MM.1S (cell line): ENCODE measurements around the gene MYOC.

ENCODE experiments used
- DNase-seq: peaks from one replicate; pipeline ENCODE4 v3.0.0-alpha.2; 2015
- H2AFZ ChIP-seq: fragments of 300-600 bp; sonication (generic); 2 replicates; pipeline ENCODE4 v1.6.0; 2016; ENCODE audit warnings: antibody characterized with exemption, low read length
- H3F3A ChIP-seq: fragments of 300-600 bp; sonication (generic); 2 replicates; pipeline ENCODE4 v1.6.1; 2016; ENCODE audit warnings: mild to moderate bottlenecking, antibody characterized with exemption, low read length, moderate library complexity, mixed read lengths; ENCODE audit not compliant: insufficient read depth
- H3K27ac ChIP-seq: fragments of 300-600 bp; sonication (generic); 2 replicates; pipeline ENCODE4 v1.5.1; 2016; ENCODE audit warnings: mild to moderate bottlenecking, low read length
- H3K27me3 ChIP-seq: fragments of 300-600 bp; sonication (generic); replicated peaks from 2 replicates; pipeline ENCODE4 v1.6.0; 2016; ENCODE audit warnings: low read length; ENCODE audit not compliant: insufficient read depth
- H3K36me3 ChIP-seq: fragments of 300-600 bp; sonication (generic); replicated peaks from 2 replicates; pipeline ENCODE4 v1.6.1; 2016; ENCODE audit warnings: mild to moderate bottlenecking, low read length, mixed read lengths; ENCODE audit not compliant: insufficient read depth
- H3K4me1 ChIP-seq: fragments of 300-600 bp; sonication (generic); 2 replicates; pipeline ENCODE4 v1.6.1; 2016; ENCODE audit warnings: low read length, mixed read lengths
- H3K4me2 ChIP-seq: fragments of 300-600 bp; sonication (generic); 2 replicates; pipeline ENCODE4 v1.6.0; 2016; ENCODE audit warnings: low read depth, low read length
- H3K4me3 ChIP-seq: fragments of 300-600 bp; sonication (generic); 2 replicates; pipeline ENCODE4 v1.5.1; 2016; ENCODE audit warnings: low read length, mixed read lengths
- H3K79me2 ChIP-seq: fragments of 300-600 bp; sonication (generic); 2 replicates; pipeline ENCODE4 v1.6.1; 2016; ENCODE audit warnings: mixed run types, low read length, mixed read lengths
- H3K9ac ChIP-seq: fragments of 300-600 bp; sonication (generic); 2 replicates; pipeline ENCODE4 v1.6.1; 2016; ENCODE audit warnings: low read length, mixed read lengths
- H3K9me2 ChIP-seq: fragments of 300-600 bp; sonication (generic); replicated peaks from 2 replicates; pipeline ENCODE4 v1.6.1; 2016; ENCODE audit warnings: mild to moderate bottlenecking, low read length, mixed read lengths; ENCODE audit not compliant: insufficient read depth
- H3K9me3 ChIP-seq: fragments of 300-600 bp; sonication (generic); replicated peaks from 2 replicates; pipeline ENCODE4 v1.6.1; 2016; ENCODE audit warnings: mild to moderate bottlenecking, low read length, mixed read lengths; ENCODE audit not compliant: insufficient read depth
- H4K20me1 ChIP-seq: fragments of 300-600 bp; sonication (generic); 2 replicates; pipeline ENCODE4 v1.6.1; 2016; ENCODE audit warnings: mild to moderate bottlenecking, low read length, moderate library complexity, mixed read lengths; ENCODE audit not compliant: insufficient read depth
- CTCF ChIP-seq: fragments of 300-600 bp; sonication (generic); IDR thresholded peaks from 2 replicates; pipeline ENCODE4 v1.5.1; 2016; ENCODE audit warnings: antibody characterized with exemption, low read length, mixed read lengths
- EZH2 ChIP-seq: fragments of 300-600 bp; sonication (generic); optimal IDR thresholded peaks from 2 replicates; pipeline ENCODE3; 2017; ENCODE audit warnings: low read depth, mild to moderate bottlenecking, antibody characterized with exemption, low read length, mixed read lengths
- EZH2phosphoT487 ChIP-seq: fragments of 300-600 bp; sonication (generic); IDR thresholded peaks from 2 replicates; pipeline ENCODE4 v1.6.1; 2018; ENCODE audit warnings: antibody characterized with exemption, low read length

The MYOC gene

GRCh38 chr1:171643156-171643555, 9.3 kb downstream of the MYOC start:
- H3K9me2 ChIP-seq = no peaks in the 10 kb centered on the region
- H3K9me3 ChIP-seq = no peaks in the 10 kb centered on the region
- H3K9ac ChIP-seq = no peak overlapping the region
- no peaks in the 10 kb centered on the region for H3K27me3 ChIP-seq
- TF ChIP-seq EZH2 = no peak
- no peak for TF ChIP-seq EZH2phosphoT487
- TF ChIP-seq CTCF = no peak
- H4K20me1 ChIP-seq = no peaks in the 10 kb centered on the region
- no peaks in the 10 kb centered on the region for H3K79me2 ChIP-seq
- no peak overlapping the region for H3K27ac ChIP-seq
- H3K4me2 ChIP-seq = no peak overlapping the region
- no peaks in the 10 kb centered on the region for H3F3A ChIP-seq
- no peaks in the 10 kb centered on the region for H3K36me3 ChIP-seq
- no peaks in the 10 kb centered on the region for H3K4me1 ChIP-seq
- no peak overlapping the region for H2AFZ ChIP-seq
- no peak overlapping the region for H3K4me3 ChIP-seq
- no peak for DNase-seq

- H3K27ac ChIP-seq = no peak overlapping the region
- no peaks in the 10 kb centered on the region for H3F3A ChIP-seq
- H3K4me1 ChIP-seq = no peaks in the 10 kb centered on the region
- no peak overlapping the region for H3K4me2 ChIP-seq
- no peak overlapping the region for H2AFZ ChIP-seq
- DNase-seq = no peak
- no peaks in the 10 kb centered on the region for H3K27me3 ChIP-seq
- no peaks in the 10 kb centered on the region for H3K9me3 ChIP-seq
- TF ChIP-seq EZH2 (no peak), CTCF (no peak), EZH2phosphoT487 (no peak)
- no peaks in the 10 kb centered on the region for H3K79me2 ChIP-seq
- no peaks in the 10 kb centered on the region for H3K9me2 ChIP-seq
- no peak overlapping the region for H3K4me3 ChIP-seq
- no peaks in the 10 kb centered on the region for H4K20me1 ChIP-seq
- no peak overlapping the region for H3K9ac ChIP-seq
- no peaks in the 10 kb centered on the region for H3K36me3 ChIP-seq
Observed at GRCh38 chr1:171642197-171642596, 10.3 kb downstream of the MYOC start.

GRCh38 chr1:171641076-171641864, 11.2 kb downstream of the MYOC start:
- no peak overlapping the region for H3K4me2 ChIP-seq
- H3F3A ChIP-seq = no peaks in the 10 kb centered on the region
- no peaks in the 10 kb centered on the region for H3K36me3 ChIP-seq
- H3K27me3 ChIP-seq = no peaks in the 10 kb centered on the region
- no peaks in the 10 kb centered on the region for H3K9me2 ChIP-seq
- H3K27ac ChIP-seq = no peak overlapping the region
- H4K20me1 ChIP-seq = no peaks in the 10 kb centered on the region
- no peaks in the 10 kb centered on the region for H3K9me3 ChIP-seq
- no peak overlapping the region for H3K9ac ChIP-seq
- TF ChIP-seq CTCF (no peak), EZH2phosphoT487 (no peak), EZH2 (no peak)
- H3K4me3 ChIP-seq = no peak overlapping the region
- H2AFZ ChIP-seq = no peak overlapping the region
- no peak for DNase-seq
- no peaks in the 10 kb centered on the region for H3K79me2 ChIP-seq
- no peaks in the 10 kb centered on the region for H3K4me1 ChIP-seq
